Measurements from ENCODE around the gene NKAIN2. TPM values are rescaled to one million over a fixed set of nuclear protein-coding genes. Genes with fewer than 3 reads are reported as not detected.

The NKAIN2 gene
- total and polyA plus RNA-seq, 9 of the 15 experiments (the other 6 are each of a cell fraction or from before 2014, with no cell fraction given) = not detected

- Histone ChIP-seq H3K4me3 (no peak overlapping the region), H3K36me3 (ENCODE audit: control insufficient read depth, insufficient read depth, low read length) (no peaks in the 10 kb centered on the region), H4K20me1 (replicated peaks; ENCODE audit: control insufficient read depth, insufficient read depth, low read length) (no peaks in the 10 kb centered on the region), H3K4me2 (ENCODE audit: insufficient read depth, low read length) (no peak overlapping the region), H3K9me3 (replicated peaks; ENCODE audit: control insufficient read depth, insufficient read depth, low read depth, low read length) (no peaks in the 10 kb centered on the region), H3K79me2 (ENCODE audit: control insufficient read depth, insufficient read depth, low read length) (no peaks in the 10 kb centered on the region), H3K4me1 (replicated peaks in 1 of 2; ENCODE audit: control insufficient read depth in 2 of 2, insufficient read depth in 2 of 2, low read length in 2 of 2) (no peaks in the 10 kb centered on the region), H3K9me1 (ENCODE audit: control insufficient read depth, insufficient read depth, low read length) (no peaks in the 10 kb centered on the region), H2AFZ (ENCODE audit: low read depth, low read length) (no peak overlapping the region), H3K27me3 (ENCODE audit: control insufficient read depth in 2 of 2, insufficient read depth in 2 of 2, low read length in 2 of 2) (no peaks in the 10 kb centered on the region), H3K9ac (ENCODE audit: insufficient read depth in 1 of 2, low read depth in 2 of 2, low read length in 2 of 2) (no peak overlapping the region), H3K27ac (ENCODE audit: extremely low read depth, low read depth, low read length) (no peak overlapping the region)
- intact Hi-C loops (cut with micrococcal nuclease) = loop anchor here (5.0 to 10.0 kb wide), 2 partner anchors 410 to 1052 kb away; no protein-coding TSS in a partner anchor
- in situ Hi-C loops (cut with MboI) = no loop called here
- FAIRE-seq (no peak), DNase-seq (ENCODE audit: extremely low read depth in 1 of 4, low spot score in 3 of 4) (no peak), ATAC-seq (no peak; the same call in 2 of the 3 replicates)
- no TSS peak for BruUV-seq (replicated peaks)
- ChIA-PET CTCF (ENCODE audit: low intra/inter-chr PET ratio) (no interaction called here), POLR2A (no interaction called here)
- no peak for TF ChIP-seq STAG1 (CRISPR knock-in tag; IDR thresholded peaks at IDR 0.05; ENCODE audit: borderline replicate concordance)
- TF ChIP-seq CEBPZ (IDR thresholded peaks at IDR 0.05; ENCODE audit: borderline replicate concordance, low read depth, low read length) = no peak
- TF ChIP-seq ZEB2 (IDR thresholded peaks at IDR 0.05) = no peak
- no peak for TF ChIP-seq ZNF609 (CRISPR knock-in tag; IDR thresholded peaks at IDR 0.05; ENCODE audit: borderline replicate concordance)
- no peak for TF ChIP-seq ARNT (IDR thresholded peaks at IDR 0.05)
- no peak for TF ChIP-seq ZNF146 (CRISPR knock-in tag; IDR thresholded peaks at IDR 0.05; ENCODE audit: unreplicated experiment)
- TF ChIP-seq ZNF143 (CRISPR knock-in tag; IDR thresholded peaks at IDR 0.05) = no peak
- TF ChIP-seq, protein P1, sequence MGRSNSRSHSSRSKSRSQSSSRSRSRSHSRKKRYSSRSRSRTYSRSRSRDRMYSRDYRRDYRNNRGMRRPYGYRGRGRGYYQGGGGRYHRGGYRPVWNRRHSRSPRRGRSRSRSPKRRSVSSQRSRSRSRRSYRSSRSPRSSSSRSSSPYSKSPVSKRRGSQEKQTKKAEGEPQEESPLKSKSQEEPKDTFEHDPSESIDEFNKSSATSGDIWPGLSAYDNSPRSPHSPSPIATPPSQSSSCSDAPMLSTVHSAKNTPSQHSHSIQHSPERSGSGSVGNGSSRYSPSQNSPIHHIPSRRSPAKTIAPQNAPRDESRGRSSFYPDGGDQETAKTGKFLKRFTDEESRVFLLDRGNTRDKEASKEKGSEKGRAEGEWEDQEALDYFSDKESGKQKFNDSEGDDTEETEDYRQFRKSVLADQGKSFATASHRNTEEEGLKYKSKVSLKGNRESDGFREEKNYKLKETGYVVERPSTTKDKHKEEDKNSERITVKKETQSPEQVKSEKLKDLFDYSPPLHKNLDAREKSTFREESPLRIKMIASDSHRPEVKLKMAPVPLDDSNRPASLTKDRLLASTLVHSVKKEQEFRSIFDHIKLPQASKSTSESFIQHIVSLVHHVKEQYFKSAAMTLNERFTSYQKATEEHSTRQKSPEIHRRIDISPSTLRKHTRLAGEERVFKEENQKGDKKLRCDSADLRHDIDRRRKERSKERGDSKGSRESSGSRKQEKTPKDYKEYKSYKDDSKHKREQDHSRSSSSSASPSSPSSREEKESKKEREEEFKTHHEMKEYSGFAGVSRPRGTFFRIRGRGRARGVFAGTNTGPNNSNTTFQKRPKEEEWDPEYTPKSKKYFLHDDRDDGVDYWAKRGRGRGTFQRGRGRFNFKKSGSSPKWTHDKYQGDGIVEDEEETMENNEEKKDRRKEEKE (IDR thresholded peaks at IDR 0.05; ENCODE audit: borderline replicate concordance in 1 of 2, control insufficient read depth in 1 of 2, low read depth in 2 of 2, low read length in 1 of 2) = no peak
- TF ChIP-seq, protein P2, sequence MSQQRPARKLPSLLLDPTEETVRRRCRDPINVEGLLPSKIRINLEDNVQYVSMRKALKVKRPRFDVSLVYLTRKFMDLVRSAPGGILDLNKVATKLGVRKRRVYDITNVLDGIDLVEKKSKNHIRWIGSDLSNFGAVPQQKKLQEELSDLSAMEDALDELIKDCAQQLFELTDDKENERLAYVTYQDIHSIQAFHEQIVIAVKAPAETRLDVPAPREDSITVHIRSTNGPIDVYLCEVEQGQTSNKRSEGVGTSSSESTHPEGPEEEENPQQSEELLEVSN (IDR thresholded peaks at IDR 0.05; ENCODE audit: borderline replicate concordance in 1 of 2, extremely low read depth in 1 of 2, insufficient read depth in 1 of 2, insufficient read length in 1 of 2, low read depth in 1 of 2, low read length in 1 of 2, poor library complexity in 1 of 2, severe bottlenecking in 1 of 2) = no peak
- 0% methylated on average over 6 of the region's 6 CpGs for WGBS (ENCODE audit: insufficient coverage, low coverage, missing lambda C conversion rate)
Observed at GRCh38 chr6:123802351-123802696, 1.3 kb upstream of the NKAIN2 start.
